ENCODE results near the gene PPIP5K2.

DNA sequence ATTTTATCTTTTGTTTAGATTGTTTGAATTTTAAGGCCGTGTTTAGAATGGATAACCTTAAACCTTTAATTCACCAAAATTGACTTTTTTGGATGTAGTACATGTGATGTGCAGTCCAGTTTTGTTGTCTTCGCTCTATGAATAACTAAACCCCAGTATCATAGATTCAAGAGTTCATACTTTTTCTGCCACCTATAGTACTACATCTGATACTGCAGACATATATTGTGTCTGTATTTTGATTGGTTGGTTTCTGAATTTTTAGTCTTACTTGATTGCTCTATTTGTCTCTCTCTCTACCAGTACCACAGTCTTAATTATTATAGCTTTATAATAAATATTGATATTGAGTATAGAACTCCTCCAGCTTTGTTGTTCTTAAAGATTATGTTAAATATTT is 58.1 kb downstream of the PPIP5K2 start:
- TF ChIP-seq, protein P1, sequence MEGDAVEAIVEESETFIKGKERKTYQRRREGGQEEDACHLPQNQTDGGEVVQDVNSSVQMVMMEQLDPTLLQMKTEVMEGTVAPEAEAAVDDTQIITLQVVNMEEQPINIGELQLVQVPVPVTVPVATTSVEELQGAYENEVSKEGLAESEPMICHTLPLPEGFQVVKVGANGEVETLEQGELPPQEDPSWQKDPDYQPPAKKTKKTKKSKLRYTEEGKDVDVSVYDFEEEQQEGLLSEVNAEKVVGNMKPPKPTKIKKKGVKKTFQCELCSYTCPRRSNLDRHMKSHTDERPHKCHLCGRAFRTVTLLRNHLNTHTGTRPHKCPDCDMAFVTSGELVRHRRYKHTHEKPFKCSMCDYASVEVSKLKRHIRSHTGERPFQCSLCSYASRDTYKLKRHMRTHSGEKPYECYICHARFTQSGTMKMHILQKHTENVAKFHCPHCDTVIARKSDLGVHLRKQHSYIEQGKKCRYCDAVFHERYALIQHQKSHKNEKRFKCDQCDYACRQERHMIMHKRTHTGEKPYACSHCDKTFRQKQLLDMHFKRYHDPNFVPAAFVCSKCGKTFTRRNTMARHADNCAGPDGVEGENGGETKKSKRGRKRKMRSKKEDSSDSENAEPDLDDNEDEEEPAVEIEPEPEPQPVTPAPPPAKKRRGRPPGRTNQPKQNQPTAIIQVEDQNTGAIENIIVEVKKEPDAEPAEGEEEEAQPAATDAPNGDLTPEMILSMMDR (IDR thresholded peaks at IDR 0.05; ENCODE audit: insufficient read depth, low read depth, low read length): no peak
- no peak for TF ChIP-seq EZH2 (IDR thresholded peaks at IDR 0.05; ENCODE audit: insufficient read depth, low read length)

All from astrocyte (in vitro differentiated cells and primary cell).